SK-N-SH treated with all-trans-retinoic acid at 6 μM for 48 hours (cell line): Measurements from ENCODE around the gene KRTAP4-6.

Source experiments
- ATAC-seq: fragments of 200-7000 bp; cut with Tn5 transposase; 3 replicates; pipeline ENCODE4 v1.9.1; 2020; ENCODE audit warnings: mild to moderate bottlenecking, moderate library complexity
- ARNTL ChIP-seq: fragments of 450-650 bp; formaldehyde crosslinking; IDR thresholded peaks from 2 replicates; pipeline ENCODE4 v1.5.0; 2020; ENCODE audit warnings: low read depth, mild to moderate bottlenecking, moderate library complexity, borderline replicate concordance
- CSDC2 ChIP-seq: fragments of 250-450 bp; sonication (Bioruptor Pico); IDR thresholded peaks from 2 replicates; pipeline ENCODE4 v1.5.0; 2020; ENCODE audit warnings: mild to moderate bottlenecking, moderate library complexity
- CSRNP3 ChIP-seq: fragments of 250-450 bp; sonication (Bioruptor Pico); IDR thresholded peaks from 2 replicates; pipeline ENCODE4 v1.5.1; 2021; ENCODE audit warnings: mild to moderate bottlenecking, moderate library complexity
- ESRRG ChIP-seq: fragments of 250-450 bp; sonication (Bioruptor Pico); IDR thresholded peaks from 2 replicates; pipeline ENCODE4 v1.6.1; 2021; ENCODE audit warnings: mild to moderate bottlenecking
- GLIS3 ChIP-seq: fragments of 250-450 bp; sonication (Bioruptor Pico); IDR thresholded peaks from 2 replicates; pipeline ENCODE4 v1.5.0; 2020; ENCODE audit warnings: mild to moderate bottlenecking, moderate library complexity
- ISL1 ChIP-seq: fragments of 250-450 bp; sonication (Bioruptor Pico); IDR thresholded peaks from 2 replicates; pipeline ENCODE4 v2.1.2; 2022; ENCODE audit warnings: mild to moderate bottlenecking, moderate library complexity
- OSR1 ChIP-seq: fragments of 250-450 bp; sonication (Bioruptor Pico); IDR thresholded peaks from 2 replicates; pipeline ENCODE4 v1.8.0; 2022; ENCODE audit warnings: moderate library complexity, mild to moderate bottlenecking, inconsistent platforms
- POU6F1 ChIP-seq: fragments of 250-450 bp; sonication (Bioruptor Pico); IDR thresholded peaks from 2 replicates; pipeline ENCODE4 v1.8.0; 2021; ENCODE audit warnings: low read depth, mild to moderate bottlenecking, moderate library complexity, borderline replicate concordance
- RARB ChIP-seq: fragments of 250-450 bp; sonication (Bioruptor Pico); IDR thresholded peaks from 2 replicates; pipeline ENCODE4 v1.8.0; 2021; ENCODE audit warnings: mild to moderate bottlenecking, moderate library complexity
- SNAI2 ChIP-seq: fragments of 250-450 bp; sonication (Bioruptor Pico); IDR thresholded peaks from 2 replicates; pipeline ENCODE4 v1.5.0; 2020; ENCODE audit warnings: mild to moderate bottlenecking, moderate library complexity
- TCF4 ChIP-seq: fragments of 250-450 bp; sonication (Bioruptor Pico); IDR thresholded peaks from 2 replicates; pipeline ENCODE4 v1.8.0; 2021; ENCODE audit warnings: mild to moderate bottlenecking, moderate library complexity, borderline replicate concordance
- TOX ChIP-seq: fragments of 250-450 bp; sonication (Bioruptor Pico); IDR thresholded peaks from 2 replicates; pipeline ENCODE4 v1.8.0; 2021; ENCODE audit warnings: mild to moderate bottlenecking, moderate library complexity, borderline replicate concordance
- TSHZ2 ChIP-seq: fragments of 250-450 bp; sonication (Bioruptor Pico); IDR thresholded peaks from 2 replicates; pipeline ENCODE4 v1.5.0; 2020; ENCODE audit warnings: mild to moderate bottlenecking, moderate library complexity
- ZC3H10 ChIP-seq: fragments of 250-450 bp; sonication (Bioruptor Pico); IDR thresholded peaks from 2 replicates; pipeline ENCODE4 v1.5.1; 2021; ENCODE audit warnings: mild to moderate bottlenecking, moderate library complexity
- ZFP3 ChIP-seq: fragments of 250-450 bp; sonication (Bioruptor Pico); IDR thresholded peaks from 2 replicates; pipeline ENCODE4 v1.5.0; 2020; ENCODE audit warnings: mild to moderate bottlenecking, moderate library complexity
- ZFP30 ChIP-seq: fragments of 450-650 bp; formaldehyde crosslinking; IDR thresholded peaks from 2 replicates; pipeline ENCODE4 v1.5.0; 2022; ENCODE audit warnings: mild to moderate bottlenecking, moderate library complexity
- ZNF565 ChIP-seq: fragments of 450-650 bp; formaldehyde crosslinking; conservative IDR thresholded peaks from 2 replicates; pipeline ENCODE4 v1.5.0; 2020; ENCODE audit warnings: low read depth, mild to moderate bottlenecking, moderate library complexity
- ZNF70 ChIP-seq: fragments of 450-650 bp; formaldehyde crosslinking; IDR thresholded peaks from 2 replicates; pipeline ENCODE4 v1.5.0; 2020; ENCODE audit warnings: mild to moderate bottlenecking, moderate library complexity
- ZNF8 ChIP-seq: fragments of 450-650 bp; formaldehyde crosslinking; IDR thresholded peaks from 2 replicates; pipeline ENCODE4 v1.5.0; 2020; ENCODE audit warnings: mild to moderate bottlenecking, moderate library complexity
- TF ChIP-seq, protein P1 (sequence below): fragments of 250-450 bp; sonication (Bioruptor Pico); IDR thresholded peaks from 2 replicates; pipeline ENCODE4 v1.8.0; 2020; ENCODE audit warnings: mild to moderate bottlenecking, moderate library complexity, borderline replicate concordance
- TF ChIP-seq, protein P2 (sequence below): fragments of 250-450 bp; sonication (Bioruptor Pico); IDR thresholded peaks from 2 replicates; pipeline ENCODE4 v1.5.1; 2020; ENCODE audit warnings: low read depth, mild to moderate bottlenecking, moderate library complexity

The KRTAP4-6 gene

DNA sequence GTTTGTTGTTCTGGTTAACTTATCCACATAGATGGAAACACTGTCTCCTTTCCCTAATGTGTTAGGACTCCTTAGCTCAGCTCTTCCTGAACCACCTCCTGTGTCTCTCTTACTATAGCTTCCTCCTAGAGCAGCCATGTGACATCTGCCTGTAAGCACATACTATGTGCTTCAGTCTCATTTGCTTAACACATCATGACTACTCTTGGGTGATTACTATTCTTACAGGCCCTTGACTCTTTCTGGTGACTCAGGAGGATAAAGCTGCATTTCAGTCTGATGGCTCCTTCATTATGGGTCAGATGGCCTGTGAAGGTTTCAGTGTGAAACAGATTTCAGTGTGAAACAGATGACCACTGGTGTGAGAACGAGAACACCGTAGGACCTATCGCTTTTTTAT lies 38.0 kb upstream of the KRTAP4-6 start:
- ATAC-seq, result no peak
- TF ChIP-seq TCF4 (CRISPR knock-in tag), result no peak
- TF ChIP-seq TSHZ2 (CRISPR knock-in tag), result no peak
- TF ChIP-seq ZNF565 (CRISPR knock-in tag), result no peak

- TF ChIP-seq CSDC2 (CRISPR knock-in tag) (no peak), ZFP3 (no peak), GLIS3 (no peak), ZNF565 (CRISPR knock-in tag) (no peak), ZFP30 (no peak), ZNF8 (CRISPR knock-in tag) (no peak), CSRNP3 (CRISPR knock-in tag) (no peak), ARNTL (CRISPR knock-in tag) (no peak), ISL1 (no peak), RARB (CRISPR knock-in tag) (no peak), TOX (CRISPR knock-in tag) (no peak), ESRRG (CRISPR knock-in tag) (no peak), OSR1 (CRISPR knock-in tag) (no peak), POU6F1 (no peak), SNAI2 (CRISPR knock-in tag) (no peak), ZNF70 (CRISPR knock-in tag) (no peak), ZC3H10 (CRISPR knock-in tag) (no peak), TCF4 (CRISPR knock-in tag) (no peak)
- TF ChIP-seq, protein P1, sequence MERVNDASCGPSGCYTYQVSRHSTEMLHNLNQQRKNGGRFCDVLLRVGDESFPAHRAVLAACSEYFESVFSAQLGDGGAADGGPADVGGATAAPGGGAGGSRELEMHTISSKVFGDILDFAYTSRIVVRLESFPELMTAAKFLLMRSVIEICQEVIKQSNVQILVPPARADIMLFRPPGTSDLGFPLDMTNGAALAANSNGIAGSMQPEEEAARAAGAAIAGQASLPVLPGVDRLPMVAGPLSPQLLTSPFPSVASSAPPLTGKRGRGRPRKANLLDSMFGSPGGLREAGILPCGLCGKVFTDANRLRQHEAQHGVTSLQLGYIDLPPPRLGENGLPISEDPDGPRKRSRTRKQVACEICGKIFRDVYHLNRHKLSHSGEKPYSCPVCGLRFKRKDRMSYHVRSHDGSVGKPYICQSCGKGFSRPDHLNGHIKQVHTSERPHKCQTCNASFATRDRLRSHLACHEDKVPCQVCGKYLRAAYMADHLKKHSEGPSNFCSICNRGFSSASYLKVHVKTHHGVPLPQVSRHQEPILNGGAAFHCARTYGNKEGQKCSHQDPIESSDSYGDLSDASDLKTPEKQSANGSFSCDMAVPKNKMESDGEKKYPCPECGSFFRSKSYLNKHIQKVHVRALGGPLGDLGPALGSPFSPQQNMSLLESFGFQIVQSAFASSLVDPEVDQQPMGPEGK (CRISPR knock-in tag), result no peak
- TF ChIP-seq, protein P2, sequence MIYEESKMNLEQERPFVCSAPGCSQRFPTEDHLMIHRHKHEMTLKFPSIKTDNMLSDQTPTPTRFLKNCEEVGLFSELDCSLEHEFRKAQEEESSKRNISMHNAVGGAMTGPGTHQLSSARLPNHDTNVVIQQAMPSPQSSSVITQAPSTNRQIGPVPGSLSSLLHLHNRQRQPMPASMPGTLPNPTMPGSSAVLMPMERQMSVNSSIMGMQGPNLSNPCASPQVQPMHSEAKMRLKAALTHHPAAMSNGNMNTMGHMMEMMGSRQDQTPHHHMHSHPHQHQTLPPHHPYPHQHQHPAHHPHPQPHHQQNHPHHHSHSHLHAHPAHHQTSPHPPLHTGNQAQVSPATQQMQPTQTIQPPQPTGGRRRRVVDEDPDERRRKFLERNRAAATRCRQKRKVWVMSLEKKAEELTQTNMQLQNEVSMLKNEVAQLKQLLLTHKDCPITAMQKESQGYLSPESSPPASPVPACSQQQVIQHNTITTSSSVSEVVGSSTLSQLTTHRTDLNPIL (CRISPR knock-in tag), result no peak
- TF ChIP-seq, all 23 proteins: peak for 0
- no peak for ATAC-seq
These were observed 37.5 kb upstream of the KRTAP4-6 start, which contains the start of gene KRTAP4-2 for GRCh38 chr17:41177727-41178271. TSS of gene KRTAP4-2 (minus strand) at chr17:41178221. CDS start at chr17:41178164, 57 bp downstream.

DNA sequence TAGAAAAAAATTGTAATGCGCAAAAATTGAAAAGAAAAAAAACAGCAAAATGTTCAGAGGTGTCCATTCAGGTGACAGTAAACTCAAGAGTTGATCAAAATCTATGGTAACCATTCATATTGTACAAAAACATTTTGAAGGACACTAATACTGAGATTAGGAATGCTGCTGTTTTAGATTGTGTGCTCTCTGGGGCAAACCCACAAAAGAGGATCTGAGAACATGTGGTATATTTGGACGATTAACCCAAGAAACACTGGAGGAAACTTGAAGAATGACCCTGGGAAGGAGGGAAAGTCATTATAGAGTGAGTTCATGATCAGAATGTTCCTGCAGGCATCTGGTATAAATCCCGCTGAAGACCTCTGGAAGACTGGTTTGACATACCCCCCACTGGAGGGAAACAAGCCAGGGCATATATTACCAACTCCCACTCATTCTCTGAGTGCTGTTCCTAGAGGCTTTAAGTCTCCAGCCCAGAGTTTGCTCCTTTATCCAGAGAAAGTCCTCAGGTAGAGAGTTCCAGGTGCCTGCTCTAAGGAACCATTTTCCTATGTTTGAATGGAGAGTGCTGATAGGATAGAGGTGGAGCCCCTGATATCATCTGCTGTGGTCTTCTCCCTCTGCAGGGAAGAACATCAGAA lies 36.5 kb upstream of the KRTAP4-6 start:
- TF ChIP-seq ZFP30, result no peak
- no peak for ATAC-seq
